Skeletal muscle tissue (tissue), 4 donors: ENCODE data around the gene UMAD1. TPM values are rescaled to one million over a fixed set of nuclear protein-coding genes. Genes with fewer than 3 reads are reported as not detected.

Experiments
- H3K27ac ChIP-seq: one replicate; pipeline ENCODE4 v1.7.0; 2013; ENCODE audit warnings: mild to moderate bottlenecking, low read depth, low read length, inconsistent platforms
- H3K27me3 ChIP-seq, 3 donors: one replicate each; pipeline ENCODE4 v1.7.0; 2013; ENCODE audit warnings: low read length in 3 of 3; ENCODE audit not compliant: control insufficient read depth in 3 of 3, insufficient read depth in 3 of 3
- H3K36me3 ChIP-seq, 3 donors: one replicate each; pipeline ENCODE4 v1.7.0; 2013; ENCODE audit warnings: low read length in 3 of 3; ENCODE audit not compliant: control insufficient read depth in 3 of 3, insufficient read depth in 3 of 3
- H3K4me1 ChIP-seq, 3 donors: one replicate each; pipeline ENCODE4 v1.7.0; 2013; ENCODE audit warnings: low read length in 3 of 3, mild to moderate bottlenecking in 3 of 3; ENCODE audit not compliant: control insufficient read depth in 3 of 3, insufficient read depth in 3 of 3
- H3K4me3 ChIP-seq, 3 donors: one replicate each; pipeline ENCODE4 v1.7.0; 2013; ENCODE audit warnings: low read length in 3 of 3
- H3K9ac ChIP-seq, 3 donors: one replicate each; pipeline ENCODE4 v1.7.0; 2013; ENCODE audit warnings: low read length in 3 of 3, mild to moderate bottlenecking in 3 of 3, moderate library complexity in 2 of 3, low read depth in 1 of 3
- H3K9me3 ChIP-seq, 3 donors: one replicate each; pipeline ENCODE4 v1.7.0; 2013; ENCODE audit warnings: low read length in 3 of 3; ENCODE audit not compliant: control insufficient read depth in 3 of 3
- total RNA-seq: library from RNA; depleted of rRNA; stranded (reverse); fragments of >200 nt; gene quantifications from one replicate; pipeline ENCODE4 v1.2.3, GENCODE V29; 2014
- donor health status: Osteomylitis.

Gene UMAD1
- total RNA-seq, 1 donor from 2014 or later = 5.2 TPM

DNA sequence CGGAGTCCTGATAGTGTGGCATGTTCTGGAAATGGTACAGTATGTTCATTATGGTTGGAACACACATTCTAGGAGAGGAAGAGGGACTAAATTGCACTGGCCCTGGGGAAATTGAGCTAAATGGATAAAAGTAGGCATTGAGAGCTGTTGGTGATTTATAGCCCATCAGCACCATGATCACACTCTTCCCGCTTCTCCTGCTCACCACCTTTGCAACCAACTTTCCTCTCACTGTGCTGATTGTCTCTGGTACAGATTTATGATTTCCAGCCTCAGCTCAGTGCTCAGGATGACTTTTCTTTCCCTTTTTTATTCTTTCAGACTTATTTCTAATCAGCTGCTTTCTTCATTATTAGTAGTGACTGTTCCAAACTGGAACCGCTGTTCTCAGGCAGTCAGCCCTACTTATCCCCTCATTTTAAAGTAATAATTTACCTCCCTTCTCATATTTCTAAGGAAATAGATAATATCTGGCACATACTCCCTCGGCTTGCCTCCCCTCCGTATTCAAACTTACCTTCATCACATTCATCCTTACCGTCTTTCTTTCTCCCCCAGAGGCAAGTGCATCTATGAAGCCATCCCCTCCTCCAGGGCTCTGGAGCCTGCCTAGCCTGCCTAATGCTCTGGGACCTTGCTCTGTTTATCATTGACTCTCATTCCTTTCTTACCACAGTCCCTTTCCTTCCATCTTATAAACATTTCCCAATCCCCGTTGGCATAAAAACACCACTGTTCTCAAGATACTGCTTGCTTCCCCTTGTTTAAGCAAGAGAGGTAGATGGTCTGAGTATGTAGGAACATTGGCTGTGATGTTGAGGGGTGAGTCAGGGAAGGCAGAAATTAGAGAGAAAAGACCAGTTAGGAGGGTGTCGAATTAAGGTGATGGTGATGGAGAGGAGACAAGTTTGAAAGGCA lies 129.4 kb downstream of the UMAD1 start:
- Histone ChIP-seq H3K36me3 (no peaks in the 10 kb centered on the region), H3K27ac (no peak overlapping the region), H3K9ac (no peak overlapping the region), H3K4me1 (no peaks in the 10 kb centered on the region), H3K27me3 (no peaks in the 10 kb centered on the region), H3K4me3 (no peak overlapping the region), H3K9me3 (no peaks in the 10 kb centered on the region)

DNA sequence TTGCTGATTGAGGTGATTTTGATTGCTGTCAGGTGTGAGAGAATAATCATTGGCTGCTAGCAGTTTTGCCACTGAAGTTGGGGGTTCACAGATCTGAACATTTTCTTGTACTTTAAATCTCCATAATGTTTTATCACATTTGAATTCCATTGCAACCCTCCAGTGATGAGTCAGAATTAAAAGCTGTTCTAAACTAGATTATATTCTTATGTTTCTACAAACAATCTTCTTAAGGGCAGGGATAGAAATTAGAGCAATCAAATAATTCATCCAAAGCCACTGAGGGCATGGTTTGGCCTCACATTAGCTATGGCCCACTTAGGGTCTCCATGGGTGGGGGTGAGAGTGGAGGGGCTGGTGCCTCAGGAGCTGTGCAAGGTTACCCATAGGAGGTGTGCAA lies 130.9 kb downstream of the UMAD1 start:
- Histone ChIP-seq H3K4me3 (no peak overlapping the region), H3K36me3 (no peaks in the 10 kb centered on the region), H3K9ac (no peak overlapping the region), H3K27me3 (no peaks in the 10 kb centered on the region), H3K27ac (no peak overlapping the region), H3K4me1 (no peaks in the 10 kb centered on the region), H3K9me3 (no peaks in the 10 kb centered on the region)

DNA sequence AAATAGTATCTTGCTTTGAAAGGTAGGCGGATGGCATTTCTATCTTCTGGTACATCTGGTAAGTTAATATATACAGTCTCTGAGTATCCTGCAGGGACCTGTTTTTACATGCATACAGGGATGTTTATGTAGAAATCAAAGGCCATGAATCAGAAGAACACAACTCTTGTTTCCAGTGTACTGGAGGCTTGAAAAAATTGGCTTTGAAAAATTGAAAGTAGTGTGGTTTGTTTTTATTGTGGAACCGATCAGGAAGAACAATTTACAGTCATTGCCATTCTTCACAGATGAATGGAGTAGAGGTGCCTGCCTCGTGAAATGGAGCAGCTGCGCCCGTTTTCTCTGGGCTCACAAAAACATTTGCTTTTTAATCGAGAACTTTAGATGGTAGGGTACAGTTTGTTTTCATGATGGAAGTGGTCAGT lies 131.9 kb downstream of the UMAD1 start:
- no peak overlapping the region for H3K27ac ChIP-seq
- no peaks in the 10 kb centered on the region for H3K27me3 ChIP-seq
- no peaks in the 10 kb centered on the region for H3K4me1 ChIP-seq
- no peak overlapping the region for H3K4me3 ChIP-seq
- no peaks in the 10 kb centered on the region for H3K36me3 ChIP-seq
- H3K9me3 ChIP-seq = no peaks in the 10 kb centered on the region
- H3K9ac ChIP-seq = no peak overlapping the region

DNA sequence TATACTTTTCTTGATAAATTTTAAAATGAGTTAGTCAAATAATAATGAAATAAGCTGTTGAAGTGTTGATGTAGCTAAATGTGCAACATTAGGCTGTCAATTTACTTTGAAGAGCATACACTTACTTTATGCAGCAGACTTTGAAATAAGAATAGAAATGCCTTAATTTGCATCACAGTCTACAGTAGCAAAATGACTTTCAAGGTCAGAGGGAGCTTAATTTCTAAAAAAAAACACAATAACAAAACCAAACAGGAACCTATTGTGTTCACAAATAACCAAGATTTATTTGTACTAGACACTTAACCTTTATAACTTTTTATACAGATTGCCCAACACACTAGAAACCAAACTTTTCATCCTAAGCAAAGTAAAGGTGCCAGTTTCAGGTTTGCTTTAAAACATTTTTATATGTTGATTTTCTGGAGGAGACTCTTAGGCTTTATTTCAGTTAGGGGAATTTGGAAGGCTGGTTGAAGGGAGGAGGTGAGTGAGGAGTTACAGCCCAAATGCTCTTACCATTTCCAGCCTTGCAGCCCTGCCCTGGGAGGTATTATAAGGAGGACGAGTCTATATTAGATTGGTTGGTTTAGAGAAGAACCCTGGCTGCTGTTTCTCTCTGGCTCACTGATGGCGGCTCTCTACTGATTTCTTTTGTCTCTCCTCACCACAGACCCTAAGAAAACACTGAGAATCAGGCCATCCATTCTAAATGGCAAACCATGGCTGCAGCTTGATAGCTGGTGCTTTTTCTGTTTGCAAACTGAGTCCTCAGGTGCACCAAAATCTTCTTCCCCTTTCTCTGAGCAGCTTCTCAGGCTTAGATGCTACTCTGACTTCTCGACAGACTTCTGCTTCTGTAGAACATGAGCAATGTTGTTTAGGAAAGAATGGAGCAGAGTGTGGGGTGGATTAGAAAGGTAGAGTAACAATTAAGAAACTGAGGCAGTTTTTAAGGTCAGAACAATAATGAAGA lies 133.1 kb downstream of the UMAD1 start:
- H3K9ac ChIP-seq = no peak overlapping the region
- no peaks in the 10 kb centered on the region for H3K9me3 ChIP-seq
- no peak overlapping the region for H3K27ac ChIP-seq
- no peak overlapping the region for H3K4me3 ChIP-seq
- no peaks in the 10 kb centered on the region for H3K27me3 ChIP-seq
- no peaks in the 10 kb centered on the region for H3K36me3 ChIP-seq
- no peaks in the 10 kb centered on the region for H3K4me1 ChIP-seq

DNA sequence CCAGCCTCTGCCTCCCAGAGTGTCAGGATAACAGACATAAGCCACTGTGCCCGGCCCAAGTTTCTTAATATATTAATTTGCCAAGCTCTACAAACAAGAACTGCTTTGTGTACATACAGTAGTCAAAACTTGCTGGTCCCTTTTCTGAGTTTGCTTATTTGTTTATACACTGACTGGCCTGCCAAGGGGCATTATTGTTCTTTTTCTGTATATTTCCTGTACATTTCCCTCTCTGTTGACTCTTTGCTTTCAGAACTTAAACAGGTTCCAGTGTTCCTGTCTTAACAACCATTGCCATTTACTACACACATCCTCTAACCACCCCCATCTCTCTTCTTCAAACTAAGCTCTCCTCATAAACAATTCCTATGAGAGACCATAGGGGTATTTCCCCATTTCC lies 139.3 kb downstream of the UMAD1 start:
- Histone ChIP-seq H3K27ac (no peak overlapping the region), H3K9me3 (no peaks in the 10 kb centered on the region), H3K4me3 (no peak overlapping the region), H3K9ac (no peak overlapping the region), H3K27me3 (no peaks in the 10 kb centered on the region), H3K4me1 (no peaks in the 10 kb centered on the region), H3K36me3 (no peaks in the 10 kb centered on the region)

DNA sequence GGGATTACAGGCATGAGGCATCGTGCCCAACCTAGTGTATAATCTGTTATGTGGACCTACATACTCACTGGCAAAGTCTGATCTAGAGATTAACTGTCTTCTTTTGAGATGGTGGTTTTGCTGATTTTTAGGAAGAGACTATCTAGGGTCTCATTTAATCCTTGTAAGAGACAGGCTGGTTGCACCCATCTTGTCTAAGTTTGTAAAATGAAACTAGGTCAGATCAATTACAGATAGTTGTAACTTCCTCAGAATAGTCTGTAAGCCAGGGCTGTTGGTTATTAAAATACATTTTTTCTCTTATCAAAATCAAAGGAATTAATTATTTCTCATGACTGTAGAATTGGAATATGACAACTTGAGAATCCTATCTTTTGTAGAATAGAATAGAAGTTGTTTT lies 142.4 kb downstream of the UMAD1 start:
- Histone ChIP-seq H3K27me3 (no peaks in the 10 kb centered on the region), H3K9ac (no peak overlapping the region), H3K27ac (no peak overlapping the region), H3K4me3 (no peak overlapping the region), H3K4me1 (no peaks in the 10 kb centered on the region), H3K9me3 (no peaks in the 10 kb centered on the region), H3K36me3 (no peaks in the 10 kb centered on the region)

DNA sequence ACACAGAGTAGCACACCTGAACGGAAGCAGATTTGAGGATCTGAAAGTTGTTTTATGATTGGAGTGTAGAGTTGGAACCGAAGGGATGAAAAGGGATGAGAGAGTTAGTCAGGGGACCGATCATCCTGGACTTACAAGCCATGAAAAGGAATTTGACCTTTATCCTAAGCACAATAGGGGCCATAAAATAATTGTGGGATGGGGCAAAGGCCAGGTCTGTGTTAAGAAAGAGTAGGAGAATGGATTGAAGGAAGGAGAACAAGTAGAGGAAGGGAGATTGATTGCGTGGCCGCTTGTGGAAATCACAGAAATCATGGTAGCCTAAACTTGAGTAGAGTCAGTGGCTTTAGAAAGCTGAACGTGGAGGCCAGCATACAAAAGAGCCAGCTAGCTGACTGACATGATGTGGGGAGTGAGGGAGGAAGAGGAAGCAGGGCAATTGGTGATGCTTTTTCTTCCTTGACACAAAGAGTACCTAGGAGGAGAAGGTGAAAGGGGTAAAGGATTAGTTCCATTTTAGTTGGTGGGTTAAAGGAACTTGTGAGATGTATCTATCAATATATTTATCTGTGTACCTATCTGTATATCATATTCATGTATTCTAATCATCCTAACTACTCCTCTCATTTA lies 144.9 kb downstream of the UMAD1 start:
- Histone ChIP-seq H3K4me1 (no peaks in the 10 kb centered on the region), H3K36me3 (no peaks in the 10 kb centered on the region), H3K9me3 (no peaks in the 10 kb centered on the region), H3K9ac (no peak overlapping the region), H3K27me3 (no peaks in the 10 kb centered on the region), H3K27ac (no peak overlapping the region), H3K4me3 (no peak overlapping the region)

DNA sequence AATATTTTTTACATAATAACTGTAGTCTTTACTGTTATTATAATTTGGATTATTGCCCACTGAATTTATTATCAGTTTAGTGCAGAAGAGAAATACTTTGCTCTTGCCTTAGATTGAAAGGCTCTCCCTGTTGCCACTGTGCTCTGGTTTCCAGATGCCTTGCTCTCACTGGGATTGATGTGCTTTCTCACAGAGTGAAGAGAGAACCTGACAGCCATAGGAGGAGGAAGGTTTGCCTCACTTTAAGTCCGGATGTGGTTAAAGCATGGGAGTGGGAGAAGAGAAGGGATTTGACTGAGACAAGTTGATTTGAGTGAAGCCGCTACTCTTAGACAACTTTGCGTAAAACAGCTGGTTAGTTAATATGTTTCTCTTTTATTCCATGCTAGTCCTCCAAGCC lies 146.0 kb downstream of the UMAD1 start:
- Histone ChIP-seq H3K4me1 (peaks cover 0 to 3% (median 0%) of the 10 kb centered on the region in 3 donors), H3K9me3 (no peaks in the 10 kb centered on the region), H3K27ac (no peak overlapping the region), H3K36me3 (no peaks in the 10 kb centered on the region), H3K9ac (no peak overlapping the region), H3K27me3 (no peaks in the 10 kb centered on the region), H3K4me3 (no peak overlapping the region)

DNA sequence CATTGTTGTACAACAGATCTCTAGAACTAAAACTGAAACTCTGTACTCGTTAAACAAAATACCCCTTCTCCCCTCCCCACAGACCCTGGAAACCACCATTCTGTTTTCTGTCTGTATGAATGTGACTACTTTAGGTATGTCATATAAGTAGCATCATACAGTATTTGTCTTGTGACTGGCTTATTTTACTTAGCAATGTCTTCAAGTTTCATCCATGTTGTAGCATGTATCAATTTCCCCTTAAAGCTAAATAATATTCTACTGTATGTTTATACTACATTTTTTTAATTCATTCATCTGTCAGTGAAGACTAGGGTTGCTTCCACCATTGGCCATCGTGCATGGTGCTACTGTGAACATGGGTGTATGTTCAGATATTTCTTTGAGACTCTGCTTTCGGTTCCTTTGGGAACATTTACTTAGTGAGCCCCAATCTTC lies 149.0 kb downstream of the UMAD1 start:
- H3K9me3 ChIP-seq = no peaks in the 10 kb centered on the region
- no peak overlapping the region for H3K27ac ChIP-seq
- H3K4me3 ChIP-seq = no peak overlapping the region
- H3K9ac ChIP-seq = no peak overlapping the region
- H3K36me3 ChIP-seq = no peaks in the 10 kb centered on the region
- H3K4me1 ChIP-seq = peaks cover 0 to 8% (median 3%) of the 10 kb centered on the region in 3 donors
- no peaks in the 10 kb centered on the region for H3K27me3 ChIP-seq
